ENCODE measurements around the gene RADIL.

GRCh38 chr7:4770886-4771285, 112.6 kb downstream of the RADIL start:
- TF ChIP-seq CTCF (IDR thresholded peaks at IDR 0.05): no peak
- TF ChIP-seq POLR2A (IDR thresholded peaks at IDR 0.05): no peak
- TF ChIP-seq EP300 (IDR thresholded peaks at IDR 0.05): no peak
- TF ChIP-seq POLR2AphosphoS5 (IDR thresholded peaks at IDR 0.05): no peak
